ENCODE results near the gene LRP1. TPM values are rescaled to one million over a fixed set of nuclear protein-coding genes. Genes with fewer than 3 reads are reported as not detected.

The LRP1 gene
- total RNA-seq, 2 experiments from 2014 or later, result 6.6 to 8.5 TPM

DNA sequence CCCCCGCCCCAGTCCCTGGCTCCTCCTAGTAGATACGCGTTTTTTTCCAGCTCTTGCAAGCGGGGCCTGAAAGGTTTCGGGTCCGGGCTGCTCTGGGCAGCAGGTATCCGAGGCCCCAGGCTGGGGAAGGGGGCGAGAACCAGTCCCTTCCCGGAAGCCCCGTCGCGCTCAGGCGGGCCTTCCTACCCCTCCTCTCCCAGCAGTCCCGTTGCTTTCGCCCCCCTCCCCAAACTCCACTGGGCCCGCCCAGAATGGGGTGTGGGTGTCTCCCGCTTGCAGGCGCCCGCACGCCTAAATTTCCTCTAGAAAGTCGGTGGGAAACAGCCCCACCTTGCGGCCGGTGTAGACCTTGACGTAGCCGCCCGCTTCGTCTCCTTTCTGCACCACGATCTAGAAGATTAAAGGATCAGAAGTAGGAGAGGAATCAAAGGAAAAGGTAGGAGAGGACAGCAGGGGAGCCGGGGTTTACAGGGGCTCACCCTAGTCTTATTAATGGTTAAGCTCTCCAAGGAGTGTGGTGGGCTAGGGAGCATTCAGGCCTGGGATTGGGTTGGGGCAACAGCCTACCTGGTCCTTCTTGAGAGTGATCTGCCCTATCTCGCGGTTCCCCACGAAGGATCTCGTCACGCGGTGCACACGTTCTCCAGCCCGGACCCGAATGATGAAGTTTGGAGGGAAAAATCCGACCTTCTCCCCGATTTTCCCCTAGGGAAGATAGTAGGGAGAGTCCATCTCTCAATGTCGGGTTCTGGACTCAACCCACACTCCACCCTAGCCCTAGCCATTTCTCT is 115.4 kb downstream of the LRP1 start:
- peak; percentile 34 for ATAC-seq (ENCODE audit: poor library complexity)
- CTCF ChIA-PET, result interaction anchor here (0.6 to 10.7 kb wide), 9 partner anchors 14 to 1175 kb away, joined by 3 to 225 read pairs (median 8); partner anchors contain the start of genes NXPH4, SHMT2 and STAT6
- peaks cover 54% of the 10 kb centered on the region for H3K27me3 Mint-ChIP-seq
- peaks cover 53% of the 10 kb centered on the region for H3K4me1 Mint-ChIP-seq (ENCODE audit: low read depth)
- no peaks in the 10 kb centered on the region for H3K9me3 Mint-ChIP-seq
- intact Hi-C loops (cut with DNase I, micrococcal nuclease), result loop anchor here (1.0 to 5.0 kb wide), 3 partner anchors 29 to 116 kb away; partner anchors contain the start of gene LRP1 (in 1 of the 2)
- H3K27me3 ChIP-seq (ENCODE audit: control insufficient read depth in 1 of 2, insufficient read depth in 2 of 2, low read length in 2 of 2), result peaks cover 38 to 39% of the 10 kb centered on the region in 2 experiments
- no peak overlapping the region for H3K27ac Mint-ChIP-seq
- TF ChIP-seq, protein P1, sequence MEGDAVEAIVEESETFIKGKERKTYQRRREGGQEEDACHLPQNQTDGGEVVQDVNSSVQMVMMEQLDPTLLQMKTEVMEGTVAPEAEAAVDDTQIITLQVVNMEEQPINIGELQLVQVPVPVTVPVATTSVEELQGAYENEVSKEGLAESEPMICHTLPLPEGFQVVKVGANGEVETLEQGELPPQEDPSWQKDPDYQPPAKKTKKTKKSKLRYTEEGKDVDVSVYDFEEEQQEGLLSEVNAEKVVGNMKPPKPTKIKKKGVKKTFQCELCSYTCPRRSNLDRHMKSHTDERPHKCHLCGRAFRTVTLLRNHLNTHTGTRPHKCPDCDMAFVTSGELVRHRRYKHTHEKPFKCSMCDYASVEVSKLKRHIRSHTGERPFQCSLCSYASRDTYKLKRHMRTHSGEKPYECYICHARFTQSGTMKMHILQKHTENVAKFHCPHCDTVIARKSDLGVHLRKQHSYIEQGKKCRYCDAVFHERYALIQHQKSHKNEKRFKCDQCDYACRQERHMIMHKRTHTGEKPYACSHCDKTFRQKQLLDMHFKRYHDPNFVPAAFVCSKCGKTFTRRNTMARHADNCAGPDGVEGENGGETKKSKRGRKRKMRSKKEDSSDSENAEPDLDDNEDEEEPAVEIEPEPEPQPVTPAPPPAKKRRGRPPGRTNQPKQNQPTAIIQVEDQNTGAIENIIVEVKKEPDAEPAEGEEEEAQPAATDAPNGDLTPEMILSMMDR (IDR thresholded peaks at IDR 0.05), result peak; percentile 62
- peaks cover 0 to 10% of the 10 kb centered on the region in 2 experiments for H3K9me3 ChIP-seq (ENCODE audit: control insufficient read depth in 1 of 2, insufficient read depth in 1 of 2, low read length in 2 of 2)
- H3K36me3 Mint-ChIP-seq (ENCODE audit: low read depth), result no peaks in the 10 kb centered on the region
- peak; percentile 67 to 89 (median 78) for DNase-seq
- H3K4me3 ChIP-seq (ENCODE audit: low read length), result peak overlapping the region; percentile 46
- H3K4me1 ChIP-seq (ENCODE audit: insufficient read depth, low read length), result peaks cover 57% of the 10 kb centered on the region
- H3K36me3 ChIP-seq (ENCODE audit: insufficient read depth, low read length), result no peaks in the 10 kb centered on the region
- no peak overlapping the region for H3K27ac ChIP-seq (ENCODE audit: low read depth in 1 of 2, low read length in 2 of 2)
- H3K4me3 Mint-ChIP-seq, result peak overlapping the region; percentile 85
- POLR2A ChIA-PET, result interaction anchor here (1.0 to 4.3 kb wide), 6 partner anchors 14 to 518 kb away, joined by 3 to 19 read pairs (median 4); partner anchors contain the start of genes NACA and SHMT2

DNA sequence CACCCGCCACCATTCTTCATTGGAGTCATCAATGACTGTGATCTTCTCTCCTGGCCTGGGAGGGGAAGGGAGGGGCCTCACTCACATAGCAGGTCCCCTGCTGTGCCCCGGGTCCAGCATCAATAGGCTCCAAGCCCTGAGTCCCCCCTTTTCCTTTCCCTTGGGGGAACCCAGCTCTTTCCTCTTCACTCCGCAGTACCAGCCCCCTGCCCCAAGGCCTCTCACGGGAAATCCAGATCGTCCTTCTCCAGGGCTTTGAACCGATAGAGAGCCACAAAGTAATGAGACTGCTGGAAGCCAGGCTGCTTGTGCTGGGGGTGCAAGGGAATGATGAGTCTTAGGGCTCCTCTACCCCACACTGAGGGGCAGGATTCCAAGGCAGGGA is 116.0 kb downstream of the LRP1 start:
- Mint-ChIP-seq H3K27ac (no peak overlapping the region), H3K27me3 (peaks cover 48% of the 10 kb centered on the region), H3K36me3 (ENCODE audit: low read depth) (no peaks in the 10 kb centered on the region), H3K9me3 (no peaks in the 10 kb centered on the region), H3K4me3 (no peak overlapping the region), H3K4me1 (ENCODE audit: low read depth) (peaks cover 47% of the 10 kb centered on the region)
- Histone ChIP-seq H3K4me3 (ENCODE audit: low read length) (no peak overlapping the region), H3K36me3 (ENCODE audit: insufficient read depth, low read length) (no peaks in the 10 kb centered on the region), H3K27me3 (ENCODE audit: control insufficient read depth in 1 of 2, insufficient read depth in 2 of 2, low read length in 2 of 2) (peaks cover 34 to 36% of the 10 kb centered on the region in 2 experiments), H3K27ac (ENCODE audit: low read depth in 1 of 2, low read length in 2 of 2) (no peak overlapping the region), H3K9me3 (ENCODE audit: control insufficient read depth in 1 of 2, insufficient read depth in 1 of 2, low read length in 2 of 2) (peaks cover 0 to 8% of the 10 kb centered on the region in 2 experiments), H3K4me1 (ENCODE audit: insufficient read depth, low read length) (peaks cover 52% of the 10 kb centered on the region)
- ATAC-seq (ENCODE audit: poor library complexity), result no peak
- DNase-seq, result no peak
- TF ChIP-seq, protein P1 (IDR thresholded peaks at IDR 0.05), result no peak
- intact Hi-C loops (cut with DNase I, micrococcal nuclease), result loop anchor here in 1 of 2 experiments (5.0 kb wide), 1 partner anchor 117 kb away; the partner anchor contains the start of gene LRP1
- POLR2A ChIA-PET, result interaction anchor here (4.3 kb wide), 1 partner anchor 31 kb away, joined by 19 read pairs; no protein-coding TSS in a partner anchor
- CTCF ChIA-PET, result interaction anchor here (1.6 to 10.7 kb wide), 4 partner anchors 14 to 133 kb away, joined by 6 to 225 read pairs (median 14); partner anchors contain the start of genes NXPH4, SHMT2 and STAT6

DNA sequence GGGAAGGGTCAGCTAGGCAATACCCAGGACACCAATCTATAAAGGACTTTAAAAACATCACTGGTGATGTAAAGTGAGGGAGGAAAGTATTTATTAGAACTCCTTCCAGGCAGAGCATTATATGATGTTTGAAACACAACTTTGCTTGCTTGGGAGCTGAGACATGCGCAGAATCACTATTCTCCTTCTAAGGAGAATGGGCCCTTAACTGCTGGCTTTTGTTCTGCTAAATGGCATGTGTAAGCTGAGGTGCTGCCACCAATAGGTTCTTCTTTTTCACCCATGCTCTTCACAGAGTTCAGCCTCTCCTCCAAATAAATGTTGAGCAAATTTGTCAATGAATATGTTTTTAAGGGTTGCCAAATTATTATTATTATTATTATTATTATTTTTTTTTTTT is 118.8 kb downstream of the LRP1 start:
- peaks cover 22% of the 10 kb centered on the region for H3K4me1 Mint-ChIP-seq (ENCODE audit: low read depth)
- no peak overlapping the region for H3K4me3 Mint-ChIP-seq
- intact Hi-C loops (cut with DNase I, micrococcal nuclease), result no loop called here
- ChIA-PET CTCF (interaction anchor here (10.7 kb wide), 1 partner anchor 31 kb away, joined by 225 read pairs; the partner anchor contains the start of gene NXPH4), POLR2A (no interaction called here)
- Histone ChIP-seq H3K9me3 (ENCODE audit: control insufficient read depth in 1 of 2, insufficient read depth in 1 of 2, low read length in 2 of 2) (no peaks in the 10 kb centered on the region), H3K27ac (ENCODE audit: low read depth in 1 of 2, low read length in 2 of 2) (no peak overlapping the region), H3K27me3 (ENCODE audit: control insufficient read depth in 1 of 2, insufficient read depth in 2 of 2, low read length in 2 of 2) (peaks cover 21% of the 10 kb centered on the region in 2 experiments), H3K36me3 (ENCODE audit: insufficient read depth, low read length) (no peaks in the 10 kb centered on the region), H3K4me1 (ENCODE audit: insufficient read depth, low read length) (peaks cover 24% of the 10 kb centered on the region), H3K4me3 (ENCODE audit: low read length) (no peak overlapping the region)
- H3K27ac Mint-ChIP-seq, result no peak overlapping the region
- H3K36me3 Mint-ChIP-seq (ENCODE audit: low read depth), result peaks cover 1% of the 10 kb centered on the region
- DNase-seq (no peak), ATAC-seq (ENCODE audit: poor library complexity) (no peak)
- peaks cover 24% of the 10 kb centered on the region for H3K27me3 Mint-ChIP-seq
- TF ChIP-seq, protein P1 (IDR thresholded peaks at IDR 0.05), result no peak
- H3K9me3 Mint-ChIP-seq, result no peaks in the 10 kb centered on the region

Measured in CD4-positive, alpha-beta T cell (primary cell).